ENCODE measurements around the gene NNAT. TPM values are rescaled to one million over a fixed set of nuclear protein-coding genes. Genes with fewer than 3 reads are reported as not detected.

Gene NNAT
- total RNA-seq, 1 donor, result 2.2 TPM

GRCh38 chr20:37564388-37565133 is 43.5 kb downstream of the NNAT start:
- peak; percentile 17 to 35 (median 18) for DNase-seq (ENCODE audit: low read depth in 2 of 3, low spot score in 2 of 3)

DNA sequence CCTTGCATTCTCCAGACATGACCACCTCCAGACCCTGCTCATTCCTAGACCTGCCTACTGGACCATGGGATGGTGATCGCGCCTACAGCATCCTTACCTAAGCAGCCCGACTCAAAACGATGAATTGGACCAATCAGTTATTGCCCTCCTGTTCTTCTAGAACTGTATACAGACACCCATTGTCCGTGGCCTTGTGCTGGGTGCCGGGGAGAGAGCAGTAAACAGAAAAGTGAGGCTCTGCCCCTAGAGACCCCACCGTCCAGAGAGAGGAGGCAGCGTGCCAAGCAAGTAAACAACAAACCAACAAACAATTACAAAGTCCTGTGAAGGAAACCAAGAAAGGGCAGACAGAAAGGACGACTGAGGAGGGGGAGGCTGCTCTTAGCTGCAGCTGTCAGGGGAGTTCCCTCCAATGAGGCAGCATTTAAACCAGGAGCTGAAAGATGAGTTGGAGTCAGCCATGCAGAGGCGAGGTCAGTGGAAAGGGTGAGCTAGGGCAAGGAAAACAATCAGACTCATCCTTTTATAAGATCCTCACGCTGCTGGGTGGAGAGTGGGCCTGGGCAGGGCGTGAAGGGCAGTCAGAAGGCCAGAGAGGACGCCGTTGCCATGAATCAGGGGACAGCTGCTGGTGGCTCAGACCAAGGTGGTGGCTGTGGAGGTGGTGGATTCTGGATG is 44.2 kb downstream of the NNAT start:
- no peak for DNase-seq (ENCODE audit: low read depth in 2 of 3, low spot score in 2 of 3)

DNA sequence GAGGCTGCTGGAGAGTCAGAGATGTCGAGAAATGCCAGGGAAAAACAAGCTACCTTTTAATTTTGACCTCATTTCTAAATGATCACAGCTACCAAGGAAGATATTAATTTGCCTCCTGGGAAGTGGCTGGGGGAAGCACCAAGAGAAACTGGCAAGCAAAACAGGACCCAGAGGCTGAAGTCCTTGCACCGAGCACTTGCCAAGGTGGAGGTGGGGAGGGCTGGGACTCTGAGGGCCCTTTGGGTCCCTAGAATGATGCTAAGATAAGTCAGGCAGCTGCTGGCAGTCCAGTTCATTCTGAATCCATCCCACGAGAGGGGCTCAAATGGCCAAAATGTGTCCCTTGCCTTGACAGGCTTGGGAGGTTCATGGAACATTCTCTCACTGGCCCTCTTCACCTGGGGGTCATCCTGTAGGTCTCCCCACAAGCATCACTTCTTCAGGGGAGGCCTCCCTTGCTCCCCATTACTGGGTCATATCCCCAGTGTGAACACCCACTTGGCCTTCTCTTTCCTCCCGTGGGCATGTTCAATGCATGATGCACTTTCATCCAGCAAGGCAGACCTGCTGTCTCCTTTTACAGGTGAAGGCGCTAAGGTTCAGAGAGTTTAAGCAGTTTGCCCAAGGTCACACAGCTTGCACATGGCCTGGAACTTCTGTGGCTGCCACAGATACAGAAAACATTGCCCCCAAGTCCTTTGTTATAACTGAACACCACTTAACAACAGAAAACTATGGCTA is 45.7 kb downstream of the NNAT start:
- no peak for DNase-seq (ENCODE audit: low read depth in 2 of 3, low spot score in 2 of 3)

- DNase-seq (ENCODE audit: low read depth in 2 of 3, low spot score in 2 of 3), result no peak
Measured at GRCh38 chr20:37567331-37567665, 46.2 kb downstream of the NNAT start.

DNA sequence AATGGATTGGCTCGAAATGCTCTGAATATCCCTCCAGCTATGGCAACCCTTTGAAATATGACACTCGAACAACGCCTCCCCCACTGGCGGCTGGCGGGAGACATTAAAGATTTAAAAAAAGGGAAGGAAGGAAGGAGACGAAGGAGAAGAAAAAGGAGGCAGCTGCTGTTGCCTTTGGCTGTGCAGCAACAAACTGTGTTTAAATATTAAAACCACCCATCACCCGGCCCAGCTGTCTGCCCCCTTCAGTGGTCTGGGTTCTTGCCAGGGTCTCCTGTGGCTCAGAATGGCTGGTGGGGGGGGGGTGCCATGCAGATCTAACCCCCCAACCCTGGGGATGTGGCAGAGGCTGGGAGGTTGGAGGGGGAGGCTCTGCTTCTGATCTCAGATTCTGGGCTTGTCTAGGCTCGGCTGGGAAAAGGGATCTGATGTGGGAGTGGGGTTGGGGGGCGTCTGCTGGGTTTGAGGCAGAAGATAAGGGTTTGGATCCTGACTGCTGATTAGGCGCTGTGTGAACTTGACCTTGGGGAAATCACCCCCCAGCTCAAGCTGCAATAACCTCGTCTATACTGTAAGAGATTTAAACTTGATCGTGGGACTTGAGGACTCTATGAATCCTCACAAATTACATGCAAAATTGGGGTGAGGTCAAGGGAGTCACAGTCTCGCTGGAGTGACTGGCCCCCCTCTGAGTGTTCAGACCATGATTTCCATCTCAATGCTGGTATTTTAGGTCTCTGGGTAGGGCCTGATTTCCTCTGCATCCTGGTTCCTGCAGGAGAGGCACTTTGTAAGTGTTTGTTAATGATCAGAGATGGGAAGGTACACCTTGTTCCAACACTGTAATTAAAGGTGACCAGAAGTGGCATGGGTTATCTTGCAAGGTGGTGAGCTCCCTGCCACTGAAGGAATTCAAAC is 46.9 kb downstream of the NNAT start:
- DNase-seq (ENCODE audit: low read depth in 2 of 3, low spot score in 2 of 3), result peak in 2 of 3 donors; percentile 33 to 71

DNA sequence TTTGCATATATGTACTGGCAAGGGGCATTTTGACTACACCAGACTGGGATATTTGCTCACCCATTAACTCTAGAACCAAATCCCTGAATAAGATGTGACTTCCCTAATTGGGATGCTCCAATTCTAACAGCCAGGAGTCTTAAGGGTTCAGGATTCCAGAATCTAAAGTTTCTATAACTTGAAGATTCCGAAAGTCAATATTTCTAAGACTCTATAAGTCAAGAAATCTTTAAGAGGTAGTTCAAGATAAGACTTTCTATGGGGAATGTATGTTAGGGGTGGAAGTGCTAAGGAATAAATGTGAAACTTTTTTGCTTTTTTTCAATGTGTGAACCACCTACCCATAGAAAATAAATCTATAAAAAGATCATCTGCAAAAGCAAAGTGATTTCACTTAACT is 49.4 kb downstream of the NNAT start:
- no peak for DNase-seq (ENCODE audit: low read depth in 2 of 3, low spot score in 2 of 3)

- no peak for DNase-seq (ENCODE audit: low read depth in 2 of 3, low spot score in 2 of 3)
Measured at GRCh38 chr20:37571033-37571432, 50.0 kb downstream of the NNAT start.

Other genes with a start within 250 kb of the NNAT start
- 13.5 TPM for gene MANBAL, start 231.6 kb upstream of the NNAT start, total RNA-seq
- gene SRC, start 175.1 kb upstream of the NNAT start, total RNA-seq, result 17.8 TPM
- gene BLCAP, start 6.6 kb downstream of the NNAT start, total RNA-seq, result 31.0 TPM
- 51.2 TPM for gene CTNNBL1, start 172.8 kb downstream of the NNAT start, total RNA-seq